H1 (cell line): ENCODE data around the gene FGF4. TPM values are rescaled to one million over a fixed set of nuclear protein-coding genes. Genes with fewer than 3 reads are reported as not detected.

Experiments
- CTCF ChIA-PET: fragments of 300-600 bp; sonication (Branson Sonifier 250); formaldehyde crosslinking; loops from one replicate; lab custom pipeline; 2021; ENCODE audit not compliant: partially characterized antibody; lab: Charles Lee
- POLR2A ChIA-PET: fragments of 300-600 bp; sonication (Branson Sonifier 250); formaldehyde crosslinking; loops from one replicate; lab custom pipeline; 2021; ENCODE audit warnings: inconsistent platforms; ENCODE audit not compliant: partially characterized antibody; lab: Charles Lee
- DNase-seq, 2 experiments: peaks; one replicate each; pipeline versions ENCODE4 v3.0.0 to v3.0.0-alpha.2; 2010 to 2022; ENCODE audit warnings: low spot score in 2 of 2, low read depth in 1 of 2, mixed read lengths in 1 of 2
- FAIRE-seq: peaks from 2 replicates; lab custom pipeline; 2011; peaks lifted over from hg19 to GRCh38; lab: Jason Lieb, UNC
- H2AFZ ChIP-seq: 2 replicates; pipeline ENCODE4 v1.8.1; 2012; ENCODE audit warnings: low read length, inconsistent platforms
- H2AK5ac ChIP-seq: 2 replicates; pipeline ENCODE4 v1.6.1; 2013; ENCODE audit warnings: low read depth, low read length
- H2BK120ac ChIP-seq: replicated peaks from 2 replicates; pipeline ENCODE3; 2013; ENCODE audit warnings: low read depth, low read length, inconsistent platforms
- H2BK12ac ChIP-seq: 2 replicates; pipeline ENCODE4 v1.6.1; 2013; ENCODE audit warnings: low read depth, low read length
- H2BK15ac ChIP-seq: 2 replicates; pipeline ENCODE4 v1.6.1; 2013; ENCODE audit warnings: low read length
- H2BK20ac ChIP-seq: 2 replicates; pipeline ENCODE4 v1.6.1; 2013; ENCODE audit warnings: low read length
- H2BK5ac ChIP-seq: 2 replicates; pipeline ENCODE4 v1.6.1; 2013; ENCODE audit warnings: low read depth, low read length
- H3K14ac ChIP-seq: 2 replicates; pipeline ENCODE4 v1.6.1; 2013; ENCODE audit warnings: inconsistent platforms; ENCODE audit not compliant: insufficient read length
- H3K18ac ChIP-seq: 2 replicates; pipeline ENCODE4 v1.6.1; 2013; ENCODE audit warnings: low read length; ENCODE audit errors: extremely low read depth
- H3K23ac ChIP-seq: 2 replicates; pipeline ENCODE4 v1.6.1; 2013; ENCODE audit warnings: inconsistent platforms; ENCODE audit not compliant: insufficient read length
- H3K23me2 ChIP-seq: 2 replicates; pipeline ENCODE4 v1.6.1; 2013; ENCODE audit warnings: low read depth, low read length
- H3K27ac ChIP-seq: 2 replicates; pipeline ENCODE4 v1.6.1; 2011; ENCODE audit warnings: low read depth, low read length, inconsistent platforms
- H3K27me3 ChIP-seq, 4 experiments: replicated peaks in 1 of 4; 1 replicate in 1 of 4; 2 replicates in 3 of 4; pipeline versions ENCODE4 v1.6.1 to v1.8.1; 2011 to 2013; ENCODE audit warnings: low read length in 3 of 4, mild to moderate bottlenecking in 3 of 4, inconsistent platforms in 2 of 4, mixed read lengths in 2 of 4, moderate library complexity in 1 of 4; ENCODE audit not compliant: control insufficient read depth in 3 of 4, insufficient read depth in 3 of 4; ENCODE audit errors: extremely low read depth in 1 of 4
- H3K36me3 ChIP-seq, 4 experiments: 2 replicates each; pipeline versions ENCODE4 v1.6.1 to v1.8.1; 2011 to 2013; ENCODE audit warnings: mild to moderate bottlenecking in 4 of 4, low read length in 3 of 4, moderate library complexity in 2 of 4, control low read depth in 1 of 4, inconsistent platforms in 1 of 4; ENCODE audit not compliant: insufficient read depth in 4 of 4, control insufficient read depth in 2 of 4
- H3K4ac ChIP-seq: replicated peaks from 2 replicates; pipeline ENCODE3; 2013; ENCODE audit warnings: low read length, low read depth, mixed read lengths, inconsistent platforms; ENCODE audit not compliant: insufficient read length
- H3K4me1 ChIP-seq, 4 experiments: replicated peaks in 1 of 4; 1 replicate in 1 of 4; 2 replicates in 3 of 4; pipeline versions ENCODE4 v1.6.1 to v1.8.1; 2011 to 2013; ENCODE audit warnings: low read length in 3 of 4, inconsistent platforms in 2 of 4, mixed read lengths in 1 of 4; ENCODE audit not compliant: insufficient read depth in 4 of 4, control insufficient read depth in 3 of 4
- H3K4me2 ChIP-seq, 2 experiments: 2 replicates each; pipeline versions ENCODE4 v1.6.1 to v1.8.1; 2011 to 2013; ENCODE audit warnings: low read depth in 2 of 2, low read length in 2 of 2, control low read depth in 1 of 2, inconsistent platforms in 1 of 2, mild to moderate bottlenecking in 1 of 2; ENCODE audit not compliant: insufficient read depth in 1 of 2
- H3K4me3 ChIP-seq, 4 experiments: fragments of 200-600, 300-600 bp in 1 of 4; sonication (generic), shearing (Covaris generic), sonication (Bioruptor Twin) in 1 of 4; 2 replicates each; pipeline versions ENCODE4 v1.5.1 to v1.8.1; 2011 to 2016; ENCODE audit warnings: low read length in 4 of 4, low read depth in 3 of 4, control low read depth in 2 of 4, inconsistent platforms in 2 of 4, mild to moderate bottlenecking in 2 of 4, mixed read lengths in 1 of 4, moderate library complexity in 1 of 4; ENCODE audit not compliant: insufficient read depth in 2 of 4; ENCODE audit errors: extremely low read depth in 1 of 4
- H3K56ac ChIP-seq: replicated peaks from 2 replicates; pipeline ENCODE3; 2013; ENCODE audit warnings: low read depth, mild to moderate bottlenecking, mixed read lengths, low read length, inconsistent platforms; ENCODE audit not compliant: insufficient read length
- H3K79me1 ChIP-seq: 2 replicates; pipeline ENCODE4 v1.6.1; 2013; ENCODE audit warnings: low read depth, low read length, control low read depth
- H3K79me2 ChIP-seq, 2 experiments: 2 replicates each; pipeline versions ENCODE4 v1.6.1 to v1.8.1; 2012 to 2013; ENCODE audit warnings: low read length in 2 of 2, mild to moderate bottlenecking in 2 of 2, inconsistent platforms in 1 of 2; ENCODE audit not compliant: insufficient read depth in 2 of 2, control insufficient read depth in 1 of 2
- H3K9ac ChIP-seq, 4 experiments: replicated peaks in 1 of 4; 1 replicate in 1 of 4; 2 replicates in 3 of 4; pipeline versions ENCODE4 v1.6.1 to v1.8.1; 2011 to 2013; ENCODE audit warnings: low read depth in 3 of 4, low read length in 3 of 4, control low read depth in 2 of 4, mild to moderate bottlenecking in 2 of 4, moderate library complexity in 2 of 4, inconsistent platforms in 1 of 4; ENCODE audit errors: extremely low read depth in 1 of 4
- H3K9me3 ChIP-seq, 2 experiments: 2 replicates each; pipeline versions ENCODE4 v1.6.1 to v1.8.1; 2012 to 2013; ENCODE audit warnings: mild to moderate bottlenecking in 2 of 2, moderate library complexity in 2 of 2, control low read depth in 1 of 2, inconsistent platforms in 1 of 2, low read depth in 1 of 2, low read length in 1 of 2, mixed read lengths in 1 of 2; ENCODE audit not compliant: insufficient read depth in 2 of 2
- H4K20me1 ChIP-seq, 2 experiments: replicated peaks in 1 of 2; 2 replicates each; pipeline versions ENCODE3 to v1.8.1; 2011 to 2013; ENCODE audit warnings: inconsistent platforms in 2 of 2, low read length in 2 of 2, mild to moderate bottlenecking in 1 of 2; ENCODE audit not compliant: insufficient read depth in 2 of 2, control insufficient read depth in 1 of 2
- H4K5ac ChIP-seq: 2 replicates; pipeline ENCODE4 v1.6.1; 2013; ENCODE audit warnings: low read length, low read depth, mixed read lengths, inconsistent platforms; ENCODE audit not compliant: insufficient read length
- H4K8ac ChIP-seq: 2 replicates; pipeline ENCODE4 v1.8.0; 2013; ENCODE audit warnings: mild to moderate bottlenecking, moderate library complexity, low read length, inconsistent platforms; ENCODE audit not compliant: insufficient read depth; ENCODE audit errors: extremely low read depth
- H4K91ac ChIP-seq: replicated peaks from 2 replicates; pipeline ENCODE3; 2013; ENCODE audit warnings: low read length, mixed read lengths, inconsistent platforms; ENCODE audit not compliant: insufficient read length
- BACH1 ChIP-seq: IDR thresholded peaks from 2 replicates; pipeline ENCODE4 v1.6.1; 2012; ENCODE audit warnings: low read length, improper control_type of control experiment
- CREB1 ChIP-seq: IDR thresholded peaks from 2 replicates; pipeline ENCODE4 v1.6.1; 2012; ENCODE audit warnings: inconsistent platforms
- FOSL1 ChIP-seq: IDR thresholded peaks from 2 replicates; pipeline ENCODE4 v1.6.1; 2011; ENCODE audit warnings: mild to moderate bottlenecking, low read depth, low read length, moderate library complexity; ENCODE audit not compliant: insufficient read depth
- GABPA ChIP-seq: IDR thresholded peaks from 2 replicates; pipeline ENCODE4 v1.6.1; 2011; ENCODE audit warnings: mild to moderate bottlenecking, low read length, moderate library complexity, borderline replicate concordance; ENCODE audit not compliant: insufficient read depth
- GTF2F1 ChIP-seq: IDR thresholded peaks from 2 replicates; pipeline ENCODE4 v1.6.1; 2012; ENCODE audit warnings: low read depth, low read length, improper control_type of control experiment, borderline replicate concordance
- HDAC2 ChIP-seq, 2 experiments: fragments of 300-600 bp in 1 of 2; sonication (generic) in 1 of 2; IDR thresholded peaks; 2 replicates each; pipeline ENCODE4 v1.6.1; 2011 to 2012; ENCODE audit warnings: low read depth in 2 of 2, low read length in 2 of 2, mild to moderate bottlenecking in 2 of 2, moderate library complexity in 2 of 2, borderline replicate concordance in 1 of 2, inconsistent platforms in 1 of 2
- MAFK ChIP-seq: IDR thresholded peaks from 2 replicates; pipeline ENCODE4 v1.6.1; 2012; ENCODE audit warnings: low read depth, mild to moderate bottlenecking, improper control_type of control experiment, low read length
- SP1 ChIP-seq: IDR thresholded peaks from 2 replicates; pipeline ENCODE4 v1.6.1; 2011; ENCODE audit warnings: low read depth, low read length
- TCF12 ChIP-seq: IDR thresholded peaks from 2 replicates; pipeline ENCODE4 v1.6.1; 2011; ENCODE audit warnings: low read depth, mild to moderate bottlenecking, low read length
- WGBS, 2 experiments: shearing (Covaris generic) in 1 of 2; methylation state at CpG; one replicate each; pipeline versions ENCODE4 v1.1.6 to v1.1.7; 2013 to 2015; ENCODE audit warnings: low lambda C conversion rate in 2 of 2, mixed read lengths in 2 of 2, inconsistent platforms in 1 of 2, low coverage in 1 of 2, missing lambda C conversion rate in 1 of 2; ENCODE audit not compliant: insufficient replicate concordance in 2 of 2, insufficient coverage in 1 of 2, insufficient read length in 1 of 2; ENCODE audit errors: extremely low coverage in 1 of 2, missing lambda C conversion rate in 1 of 2; 5-methylcytosine and 5-hydroxymethylcytosine counted together
- polyA plus RNA-seq, 7 experiments: library from polyadenylated mRNA; depleted of rRNA in 3 of 7; stranded (reverse) in 5 of 7; unstranded in 2 of 7; fragments of >200 nt in 5 of 7; fragments of 200-250 nt in 2 of 7; gene quantifications; 1 replicate in 5 of 7; 2 replicates in 1 of 7; 4 replicates in 1 of 7; pipeline versions ENCODE4 v1.2.1 to v1.2.3, GENCODE V29; 2011 to 2013; ENCODE audit warnings: missing spikeins in 2 of 7, mixed read lengths in 2 of 7
- total RNA-seq: library from RNA; stranded (reverse); fragmentation: NEBNext Ultra II Directional; extraction: Animal tissue kit (Norgen Biotek cat#: 25700); gene quantifications from 2 replicates; pipeline ENCODE4 v1.2.1, GENCODE V29; 2021

The FGF4 gene
- total and polyA plus RNA-seq, 2 of the 8 experiments (the other 6 are each of a cell fraction or from before 2014, with no cell fraction given): 0.57 to 2.0 TPM

DNA sequence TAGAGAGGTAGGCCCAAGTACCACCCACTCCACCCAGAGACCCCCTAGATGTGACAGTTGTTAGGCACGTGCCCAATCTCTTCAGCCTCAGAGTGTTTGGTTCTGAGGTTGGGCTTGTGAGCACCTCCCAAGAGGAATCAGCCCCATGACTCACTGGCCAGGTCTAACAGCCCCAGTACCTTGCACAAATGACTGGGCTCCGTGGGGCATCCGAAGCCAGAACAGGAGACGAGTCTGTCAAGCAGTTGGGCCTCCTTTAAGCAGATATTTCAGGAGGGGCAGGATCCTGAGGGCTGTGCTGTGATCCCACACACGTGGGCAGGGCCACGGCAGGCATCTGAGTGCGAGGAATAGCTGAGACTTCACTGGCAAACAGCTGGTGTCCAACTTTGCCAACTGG, 42.2 kb downstream of the FGF4 start:
- H3K18ac ChIP-seq: no peak overlapping the region
- H2BK5ac ChIP-seq: no peak overlapping the region
- ChIA-PET CTCF (interaction anchor here (0.7 kb wide), 1 partner anchor 463 kb away, joined by 3 read pairs; no protein-coding TSS in a partner anchor), POLR2A (no interaction called here)
- FAIRE-seq (no peak), DNase-seq (no peak)
- H3K4me2 ChIP-seq: no peak overlapping the region
- no peak overlapping the region for H2BK20ac ChIP-seq
- H3K4me3 ChIP-seq: no peak overlapping the region
- no peak overlapping the region for H3K27ac ChIP-seq
- H3K36me3 ChIP-seq: no peaks in the 10 kb centered on the region
- H3K23ac ChIP-seq: no peak overlapping the region
- H4K91ac ChIP-seq: no peak overlapping the region
- peaks cover 0 to 2% of the 10 kb centered on the region in 2 experiments for H4K20me1 ChIP-seq
- H3K56ac ChIP-seq: no peak overlapping the region
- no peak overlapping the region; the same call in 1 of the 2 replicates for H4K8ac ChIP-seq
- peaks cover 0 to 3% (median 1%) of the 10 kb centered on the region in 4 experiments; a peak in 1 of 7 replicates for H3K4me1 ChIP-seq
- no peak overlapping the region for H2BK120ac ChIP-seq
- WGBS, 2 experiments: 94% methylated on average over 7 of the region's 7 CpGs; no CpG with 5 or more reads in 1 of the 2 experiments
- H2AFZ ChIP-seq: no peak overlapping the region
- no peaks in the 10 kb centered on the region for H3K79me1 ChIP-seq
- no peaks in the 10 kb centered on the region for H3K79me2 ChIP-seq
- H2BK12ac ChIP-seq: no peak overlapping the region
- H3K14ac ChIP-seq: no peak overlapping the region
- H3K4ac ChIP-seq: no peak overlapping the region
- no peak overlapping the region for H2AK5ac ChIP-seq
- TF ChIP-seq HDAC2 (IDR thresholded peaks at IDR 0.05; ENCODE audit: borderline replicate concordance in 1 of 2, low read depth in 2 of 2, low read length in 2 of 2) (no peak), GTF2F1 (no peak), TCF12 (no peak), GABPA (no peak), MAFK (no peak), FOSL1 (no peak), CREB1 (no peak), SP1 (no peak), BACH1 (no peak)
- peak overlapping the region; percentile 29; the same call in 1 of the 2 replicates for H2BK15ac ChIP-seq
- peaks cover 6 to 9% of the 10 kb centered on the region in 2 experiments; a peak in 2 of 4 replicates for H3K9me3 ChIP-seq
- no peaks in the 10 kb centered on the region for H3K23me2 ChIP-seq
- no peak overlapping the region for H4K5ac ChIP-seq
- no peaks in the 10 kb centered on the region; a peak in 2 of 7 replicates for H3K27me3 ChIP-seq
- no peak overlapping the region for H3K9ac ChIP-seq
